ENCODE results near the gene SLC66A2. TPM values are rescaled to one million over a fixed set of nuclear protein-coding genes. Genes with fewer than 3 reads are reported as not detected.

The SLC66A2 gene
- total RNA-seq, 2 experiments from 2014 or later: 26.0 to 26.8 TPM

- Mint-ChIP-seq H3K4me3 (no peak overlapping the region), H3K4me1 (ENCODE audit: low read depth) (peaks cover 13% of the 10 kb centered on the region), H3K36me3 (ENCODE audit: low read depth) (no peaks in the 10 kb centered on the region), H3K9me3 (no peaks in the 10 kb centered on the region), H3K27me3 (ENCODE audit: low read depth) (no peaks in the 10 kb centered on the region), H3K27ac (no peak overlapping the region)
- peak; percentile 30 for DNase-seq
- intact Hi-C loops (cut with micrococcal nuclease): no loop called here
- CTCF ChIA-PET: no interaction called here
Observed at GRCh38 chr18:79955302-79956075, 4.0 kb upstream of the SLC66A2 start.

GRCh38 chr18:79954791-79955190, 3.3 kb upstream of the SLC66A2 start:
- no peak overlapping the region for H3K4me3 Mint-ChIP-seq
- CTCF ChIA-PET: interaction anchor here (0.7 kb wide), 1 partner anchor 29 kb away, joined by 3 read pairs; no protein-coding TSS in a partner anchor
- H3K36me3 Mint-ChIP-seq (ENCODE audit: low read depth): no peaks in the 10 kb centered on the region
- H3K4me1 Mint-ChIP-seq (ENCODE audit: low read depth): peaks cover 13% of the 10 kb centered on the region
- H3K9me3 Mint-ChIP-seq: no peaks in the 10 kb centered on the region
- no peaks in the 10 kb centered on the region for H3K27me3 Mint-ChIP-seq (ENCODE audit: low read depth)
- no peak for DNase-seq
- H3K27ac Mint-ChIP-seq: no peak overlapping the region
- intact Hi-C loops (cut with micrococcal nuclease): loop anchor here (5.0 kb wide), 2 partner anchors 432 to 557 kb away; partner anchors contain the start of gene NFATC1

GRCh38 chr18:79953971-79954651, 2.7 kb upstream of the SLC66A2 start:
- no peaks in the 10 kb centered on the region for H3K27me3 Mint-ChIP-seq (ENCODE audit: low read depth)
- no peaks in the 10 kb centered on the region for H3K9me3 Mint-ChIP-seq
- H3K27ac Mint-ChIP-seq: no peak overlapping the region
- DNase-seq: peak; percentile 32
- peaks cover 4% of the 10 kb centered on the region for H3K36me3 Mint-ChIP-seq (ENCODE audit: low read depth)
- intact Hi-C loops (cut with micrococcal nuclease): loop anchor here (5.0 kb wide), 2 partner anchors 432 to 557 kb away; partner anchors contain the start of gene NFATC1
- peaks cover 19% of the 10 kb centered on the region for H3K4me1 Mint-ChIP-seq (ENCODE audit: low read depth)
- H3K4me3 Mint-ChIP-seq: no peak overlapping the region
- CTCF ChIA-PET: interaction anchor here (0.7 kb wide), 1 partner anchor 30 kb away, joined by 3 read pairs; no protein-coding TSS in a partner anchor

- intact Hi-C loops (cut with micrococcal nuclease): loop anchor here (5.0 kb wide), 2 partner anchors 431 to 556 kb away; partner anchors contain the start of gene NFATC1
- H3K9me3 Mint-ChIP-seq: no peaks in the 10 kb centered on the region
- H3K27me3 Mint-ChIP-seq (ENCODE audit: low read depth): no peaks in the 10 kb centered on the region
- no peak for DNase-seq
- H3K4me3 Mint-ChIP-seq: no peak overlapping the region
- H3K36me3 Mint-ChIP-seq (ENCODE audit: low read depth): peaks cover 8% of the 10 kb centered on the region
- H3K4me1 Mint-ChIP-seq (ENCODE audit: low read depth): peaks cover 25% of the 10 kb centered on the region
- CTCF ChIA-PET: interaction anchor here (1.4 kb wide), 1 partner anchor 24 kb away, joined by 4 read pairs; no protein-coding TSS in a partner anchor
- H3K27ac Mint-ChIP-seq: no peak overlapping the region
Observed at GRCh38 chr18:79952996-79953559, 1.6 kb upstream of the SLC66A2 start.

- H3K36me3 Mint-ChIP-seq (ENCODE audit: low read depth): peaks cover 8% of the 10 kb centered on the region
- CTCF ChIA-PET: interaction anchor here (1.4 kb wide), 1 partner anchor 24 kb away, joined by 4 read pairs; no protein-coding TSS in a partner anchor
- no peak overlapping the region for H3K4me3 Mint-ChIP-seq
- H3K9me3 Mint-ChIP-seq: no peaks in the 10 kb centered on the region
- no peak for DNase-seq
- peaks cover 28% of the 10 kb centered on the region for H3K4me1 Mint-ChIP-seq (ENCODE audit: low read depth)
- no peak overlapping the region for H3K27ac Mint-ChIP-seq
- no peaks in the 10 kb centered on the region for H3K27me3 Mint-ChIP-seq (ENCODE audit: low read depth)
- intact Hi-C loops (cut with micrococcal nuclease): loop anchor here (5.0 kb wide), 2 partner anchors 430 to 555 kb away; partner anchors contain the start of gene NFATC1
Observed at GRCh38 chr18:79952456-79952995, 1.1 kb upstream of the SLC66A2 start.

GRCh38 chr18:79950515-79951341, 725 bp downstream of the SLC66A2 start:
- CTCF ChIA-PET: no interaction called here
- peaks cover 8% of the 10 kb centered on the region for H3K36me3 Mint-ChIP-seq (ENCODE audit: low read depth)
- no peaks in the 10 kb centered on the region for H3K27me3 Mint-ChIP-seq (ENCODE audit: low read depth)
- H3K9me3 Mint-ChIP-seq: no peaks in the 10 kb centered on the region
- intact Hi-C loops (cut with micrococcal nuclease): loop anchor here (1.0 to 5.0 kb wide), 7 partner anchors 14 to 553 kb away; partner anchors contain the start of genes CTDP1, HSBP1L1, NFATC1 and RBFA
- H3K27ac Mint-ChIP-seq: peak overlapping the region; percentile 55
- no peak for DNase-seq
- peak overlapping the region; percentile 78 for H3K4me3 Mint-ChIP-seq
- H3K4me1 Mint-ChIP-seq (ENCODE audit: low read depth): peaks cover 37% of the 10 kb centered on the region

- peak overlapping the region; percentile 55 for H3K27ac Mint-ChIP-seq
- peak overlapping the region; percentile 78 for H3K4me3 Mint-ChIP-seq
- peaks cover 8% of the 10 kb centered on the region for H3K36me3 Mint-ChIP-seq (ENCODE audit: low read depth)
- intact Hi-C loops (cut with micrococcal nuclease): loop anchor here (2.0 to 5.0 kb wide), 3 partner anchors 37 to 553 kb away; partner anchors contain the start of gene NFATC1
- H3K4me1 Mint-ChIP-seq (ENCODE audit: low read depth): peaks cover 39% of the 10 kb centered on the region
- H3K9me3 Mint-ChIP-seq: no peaks in the 10 kb centered on the region
- DNase-seq: peak; percentile 32
- CTCF ChIA-PET: no interaction called here
- no peaks in the 10 kb centered on the region for H3K27me3 Mint-ChIP-seq (ENCODE audit: low read depth)
Observed at GRCh38 chr18:79949697-79950487, 1.6 kb downstream of the SLC66A2 start.

- H3K4me1 Mint-ChIP-seq (ENCODE audit: low read depth): peaks cover 46% of the 10 kb centered on the region
- DNase-seq: no peak
- intact Hi-C loops (cut with micrococcal nuclease): no loop called here
- no peak overlapping the region for H3K27ac Mint-ChIP-seq
- no peaks in the 10 kb centered on the region for H3K27me3 Mint-ChIP-seq (ENCODE audit: low read depth)
- peaks cover 8% of the 10 kb centered on the region for H3K36me3 Mint-ChIP-seq (ENCODE audit: low read depth)
- no peaks in the 10 kb centered on the region for H3K9me3 Mint-ChIP-seq
- H3K4me3 Mint-ChIP-seq: no peak overlapping the region
- CTCF ChIA-PET: no interaction called here
Observed at GRCh38 chr18:79948719-79949411, 2.6 kb downstream of the SLC66A2 start.

- H3K9me3 Mint-ChIP-seq: no peaks in the 10 kb centered on the region
- peaks cover 8% of the 10 kb centered on the region for H3K36me3 Mint-ChIP-seq (ENCODE audit: low read depth)
- no peak for DNase-seq
- H3K4me1 Mint-ChIP-seq (ENCODE audit: low read depth): peaks cover 46% of the 10 kb centered on the region
- no peak overlapping the region for H3K27ac Mint-ChIP-seq
- H3K4me3 Mint-ChIP-seq: no peak overlapping the region
- intact Hi-C loops (cut with micrococcal nuclease): no loop called here
- CTCF ChIA-PET: no interaction called here
- H3K27me3 Mint-ChIP-seq (ENCODE audit: low read depth): no peaks in the 10 kb centered on the region
Observed at GRCh38 chr18:79947881-79948610, 3.4 kb downstream of the SLC66A2 start.

GRCh38 chr18:79947054-79947755, 4.2 kb downstream of the SLC66A2 start:
- H3K36me3 Mint-ChIP-seq (ENCODE audit: low read depth): peaks cover 11% of the 10 kb centered on the region
- CTCF ChIA-PET: no interaction called here
- H3K9me3 Mint-ChIP-seq: no peaks in the 10 kb centered on the region
- DNase-seq: no peak
- peaks cover 46% of the 10 kb centered on the region for H3K4me1 Mint-ChIP-seq (ENCODE audit: low read depth)
- intact Hi-C loops (cut with micrococcal nuclease): no loop called here
- H3K27ac Mint-ChIP-seq: no peak overlapping the region
- H3K27me3 Mint-ChIP-seq (ENCODE audit: low read depth): no peaks in the 10 kb centered on the region
- no peak overlapping the region for H3K4me3 Mint-ChIP-seq

All from activated naive CD4-positive, alpha-beta T cell treated with anti-CD3 and anti-CD28 coated beads for 36 hours (primary cell).